HepG2 (cell line): ENCODE data around the gene MBNL3. TPM values are rescaled to one million over a fixed set of nuclear protein-coding genes. Genes with fewer than 3 reads are reported as not detected.
A peak's percentile ranks its signal among the peaks of the same experiment; 100 is the strongest.

ENCODE experiments used
- CAMTA2 ChIP-seq: sonication (generic); formaldehyde crosslinking; IDR thresholded peaks from 2 replicates; pipeline ENCODE4 v1.4.0; 2020; ENCODE audit warnings: mild to moderate bottlenecking, missing genetic modification reagents, borderline replicate concordance
- FOXA1 ChIP-seq, 2 experiments: fragments of 450-650 bp in 1 of 2; sonication (generic) in 1 of 2; formaldehyde crosslinking in 1 of 2; IDR thresholded peaks; 2 replicates each; pipeline versions ENCODE4 v1.4.0 to v1.6.1; 2016 to 2020; ENCODE audit warnings: missing genetic modification reagents in 1 of 2
- GATA4 ChIP-seq: sonication (generic); IDR thresholded peaks from 2 replicates; pipeline ENCODE4 v1.6.1; 2016; ENCODE audit warnings: antibody characterized with exemption, low read depth, borderline replicate concordance
- HNF4A ChIP-seq: sonication (generic); formaldehyde crosslinking; IDR thresholded peaks from 2 replicates; pipeline ENCODE4 v1.4.0; 2020; ENCODE audit warnings: missing genetic modification reagents
- HNRNPK ChIP-seq: fragments of 200-400 bp; formaldehyde crosslinking; IDR thresholded peaks from 2 replicates; pipeline ENCODE4 v1.6.1; 2018; ENCODE audit warnings: low read length, low read depth, moderate library complexity, mild to moderate bottlenecking; ENCODE audit not compliant: poor library complexity, severe bottlenecking
- IKZF4 ChIP-seq: sonication (generic); formaldehyde crosslinking; IDR thresholded peaks from 2 replicates; pipeline ENCODE4 v1.5.1; 2020; ENCODE audit warnings: borderline replicate concordance, mild to moderate bottlenecking, low read depth, missing genetic modification reagents; ENCODE audit errors: not compliant biosample characterization
- MEF2D ChIP-seq: sonication (generic); formaldehyde crosslinking; IDR thresholded peaks from 2 replicates; pipeline ENCODE4 v1.5.1; 2020; ENCODE audit warnings: mild to moderate bottlenecking, missing genetic modification reagents
- POGZ ChIP-seq: sonication (generic); formaldehyde crosslinking; IDR thresholded peaks from 2 replicates; pipeline ENCODE4 v1.4.0; 2020; ENCODE audit warnings: mild to moderate bottlenecking, missing genetic modification reagents
- TAF15 ChIP-seq: fragments of 200-400 bp; formaldehyde crosslinking; IDR thresholded peaks from one replicate; pipeline ENCODE4 v1.6.1; 2018; ENCODE audit warnings: mild to moderate bottlenecking, low read depth, low read length; ENCODE audit not compliant: poor library complexity, severe bottlenecking
- ZFP1 ChIP-seq: IDR thresholded peaks from 2 replicates; pipeline ENCODE4 v1.6.1; 2016
- ZMYM3 ChIP-seq: sonication (generic); formaldehyde crosslinking; IDR thresholded peaks from 2 replicates; pipeline ENCODE4 v1.5.1; 2020; ENCODE audit warnings: mild to moderate bottlenecking, missing genetic modification reagents
- ZNF274 ChIP-seq: sonication (generic); formaldehyde crosslinking; IDR thresholded peaks from 2 replicates; pipeline ENCODE4 v1.5.1; 2020; ENCODE audit warnings: mild to moderate bottlenecking, missing genetic modification reagents
- ZNF33B ChIP-seq: sonication (generic); formaldehyde crosslinking; IDR thresholded peaks from 2 replicates; pipeline ENCODE4 v1.5.1; 2020; ENCODE audit warnings: mild to moderate bottlenecking, missing genetic modification reagents
- ZNF432 ChIP-seq: sonication (generic); formaldehyde crosslinking; IDR thresholded peaks from 2 replicates; pipeline ENCODE4 v1.5.0; 2020; ENCODE audit warnings: missing genetic modification reagents, mild to moderate bottlenecking, borderline replicate concordance
- ZNF510 ChIP-seq: sonication (generic); formaldehyde crosslinking; IDR thresholded peaks from 2 replicates; pipeline ENCODE4 v1.4.0; 2020; ENCODE audit warnings: low read depth, mild to moderate bottlenecking, missing genetic modification reagents
- ZNF878 ChIP-seq: sonication (generic); formaldehyde crosslinking; IDR thresholded peaks from 2 replicates; pipeline ENCODE4 v1.8.1; 2023; ENCODE audit warnings: mild to moderate bottlenecking, missing genetic modification reagents, moderate library complexity
- ZSCAN20 ChIP-seq: sonication (generic); formaldehyde crosslinking; IDR thresholded peaks from 2 replicates; pipeline ENCODE4 v1.4.0; 2020; ENCODE audit warnings: missing genetic modification reagents, mild to moderate bottlenecking, borderline replicate concordance
- polyA plus RNA-seq, 8 experiments: library from polyadenylated mRNA; depleted of rRNA in 3 of 8; stranded (reverse) in 7 of 8; unstranded in 1 of 8; fragments of >200 nt; fragmentation: Illumina TruSeq in 4 of 8; extraction: Trizol in 4 of 8; gene quantifications; 2 replicates each; pipeline versions ENCODE4 v1.2.1 to v1.2.3, GENCODE V29; 2011 to 2016; ENCODE audit warnings: low read depth in 4 of 8, missing spikeins in 1 of 8, mixed read lengths in 1 of 8; ENCODE audit not compliant: insufficient read depth in 1 of 8
- total RNA-seq, 5 experiments: library from RNA; depleted of rRNA; stranded (reverse); fragments of >200 nt; fragmentation: Illumina TruSeq; extraction: Trizol; gene quantifications; 2 replicates each; pipeline ENCODE4 v1.2.3, GENCODE V29; 2016; ENCODE audit warnings: low read depth in 1 of 5
- TF ChIP-seq, protein P1 (sequence below): sonication (generic); formaldehyde crosslinking; IDR thresholded peaks from 2 replicates; pipeline ENCODE4 v1.5.0; 2020; ENCODE audit warnings: mild to moderate bottlenecking, missing genetic modification reagents, borderline replicate concordance
- TF ChIP-seq, protein P2 (sequence below): sonication (generic); formaldehyde crosslinking; IDR thresholded peaks from 2 replicates; pipeline ENCODE4 v1.4.0; 2020; ENCODE audit warnings: missing genetic modification reagents
- TF ChIP-seq, protein P3 (sequence below): IDR thresholded peaks from 2 replicates; pipeline ENCODE4 v1.4.0; 2020; ENCODE audit warnings: mild to moderate bottlenecking, missing genetic modification reagents
- TF ChIP-seq, protein P4 (sequence below): sonication (generic); formaldehyde crosslinking; IDR thresholded peaks from 2 replicates; pipeline ENCODE4 v1.5.1; 2020; ENCODE audit warnings: missing genetic modification reagents, mild to moderate bottlenecking, borderline replicate concordance

Gene MBNL3
- total and polyA plus RNA-seq, 2 of the 13 experiments (the other 11 are each of a cell fraction or from before 2014, with no cell fraction given) = 155 to 257 TPM

DNA sequence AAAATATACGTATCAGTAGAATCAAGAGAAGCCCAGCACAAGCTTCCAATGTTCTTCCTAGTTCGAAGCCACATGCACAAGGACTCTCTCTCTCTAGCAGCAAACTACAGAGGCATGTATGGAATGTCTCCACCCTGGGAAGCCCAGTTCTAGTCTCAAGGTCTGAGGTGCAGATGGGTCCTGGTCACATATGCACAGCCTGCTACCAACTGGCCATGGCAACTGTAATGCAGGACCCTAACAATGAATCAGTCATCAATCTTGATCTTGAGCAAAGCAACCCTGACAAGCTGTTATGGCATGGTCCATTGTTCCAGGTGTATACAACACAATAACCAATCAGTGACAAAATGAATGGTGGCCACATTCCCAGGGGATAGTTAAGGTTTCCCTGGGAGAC, 55.8 kb downstream of the MBNL3 start (continued):
- TF ChIP-seq IKZF4 (CRISPR knock-in tag) = no peak
- TF ChIP-seq, protein P1, sequence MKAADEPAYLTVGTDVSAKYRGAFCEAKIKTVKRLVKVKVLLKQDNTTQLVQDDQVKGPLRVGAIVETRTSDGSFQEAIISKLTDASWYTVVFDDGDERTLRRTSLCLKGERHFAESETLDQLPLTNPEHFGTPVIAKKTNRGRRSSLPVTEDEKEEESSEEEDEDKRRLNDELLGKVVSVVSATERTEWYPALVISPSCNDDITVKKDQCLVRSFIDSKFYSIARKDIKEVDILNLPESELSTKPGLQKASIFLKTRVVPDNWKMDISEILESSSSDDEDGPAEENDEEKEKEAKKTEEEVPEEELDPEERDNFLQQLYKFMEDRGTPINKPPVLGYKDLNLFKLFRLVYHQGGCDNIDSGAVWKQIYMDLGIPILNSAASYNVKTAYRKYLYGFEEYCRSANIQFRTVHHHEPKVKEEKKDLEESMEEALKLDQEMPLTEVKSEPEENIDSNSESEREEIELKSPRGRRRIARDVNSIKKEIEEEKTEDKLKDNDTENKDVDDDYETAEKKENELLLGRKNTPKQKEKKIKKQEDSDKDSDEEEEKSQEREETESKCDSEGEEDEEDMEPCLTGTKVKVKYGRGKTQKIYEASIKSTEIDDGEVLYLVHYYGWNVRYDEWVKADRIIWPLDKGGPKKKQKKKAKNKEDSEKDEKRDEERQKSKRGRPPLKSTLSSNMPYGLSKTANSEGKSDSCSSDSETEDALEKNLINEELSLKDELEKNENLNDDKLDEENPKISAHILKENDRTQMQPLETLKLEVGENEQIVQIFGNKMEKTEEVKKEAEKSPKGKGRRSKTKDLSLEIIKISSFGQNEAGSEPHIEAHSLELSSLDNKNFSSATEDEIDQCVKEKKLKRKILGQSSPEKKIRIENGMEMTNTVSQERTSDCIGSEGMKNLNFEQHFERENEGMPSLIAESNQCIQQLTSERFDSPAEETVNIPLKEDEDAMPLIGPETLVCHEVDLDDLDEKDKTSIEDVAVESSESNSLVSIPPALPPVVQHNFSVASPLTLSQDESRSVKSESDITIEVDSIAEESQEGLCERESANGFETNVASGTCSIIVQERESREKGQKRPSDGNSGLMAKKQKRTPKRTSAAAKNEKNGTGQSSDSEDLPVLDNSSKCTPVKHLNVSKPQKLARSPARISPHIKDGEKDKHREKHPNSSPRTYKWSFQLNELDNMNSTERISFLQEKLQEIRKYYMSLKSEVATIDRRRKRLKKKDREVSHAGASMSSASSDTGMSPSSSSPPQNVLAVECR (CRISPR knock-in tag) = no peak
- TF ChIP-seq TAF15 = no peak
- TF ChIP-seq ZSCAN20 (CRISPR knock-in tag) = no peak
- TF ChIP-seq ZNF33B = no peak
- TF ChIP-seq ZNF510 (CRISPR knock-in tag) = no peak
- TF ChIP-seq, protein P2, sequence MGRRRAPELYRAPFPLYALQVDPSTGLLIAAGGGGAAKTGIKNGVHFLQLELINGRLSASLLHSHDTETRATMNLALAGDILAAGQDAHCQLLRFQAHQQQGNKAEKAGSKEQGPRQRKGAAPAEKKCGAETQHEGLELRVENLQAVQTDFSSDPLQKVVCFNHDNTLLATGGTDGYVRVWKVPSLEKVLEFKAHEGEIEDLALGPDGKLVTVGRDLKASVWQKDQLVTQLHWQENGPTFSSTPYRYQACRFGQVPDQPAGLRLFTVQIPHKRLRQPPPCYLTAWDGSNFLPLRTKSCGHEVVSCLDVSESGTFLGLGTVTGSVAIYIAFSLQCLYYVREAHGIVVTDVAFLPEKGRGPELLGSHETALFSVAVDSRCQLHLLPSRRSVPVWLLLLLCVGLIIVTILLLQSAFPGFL (CRISPR knock-in tag) = no peak
- TF ChIP-seq ZNF274 (CRISPR knock-in tag) = no peak
- no peak for TF ChIP-seq ZNF432 (CRISPR knock-in tag)
- TF ChIP-seq, protein P3, sequence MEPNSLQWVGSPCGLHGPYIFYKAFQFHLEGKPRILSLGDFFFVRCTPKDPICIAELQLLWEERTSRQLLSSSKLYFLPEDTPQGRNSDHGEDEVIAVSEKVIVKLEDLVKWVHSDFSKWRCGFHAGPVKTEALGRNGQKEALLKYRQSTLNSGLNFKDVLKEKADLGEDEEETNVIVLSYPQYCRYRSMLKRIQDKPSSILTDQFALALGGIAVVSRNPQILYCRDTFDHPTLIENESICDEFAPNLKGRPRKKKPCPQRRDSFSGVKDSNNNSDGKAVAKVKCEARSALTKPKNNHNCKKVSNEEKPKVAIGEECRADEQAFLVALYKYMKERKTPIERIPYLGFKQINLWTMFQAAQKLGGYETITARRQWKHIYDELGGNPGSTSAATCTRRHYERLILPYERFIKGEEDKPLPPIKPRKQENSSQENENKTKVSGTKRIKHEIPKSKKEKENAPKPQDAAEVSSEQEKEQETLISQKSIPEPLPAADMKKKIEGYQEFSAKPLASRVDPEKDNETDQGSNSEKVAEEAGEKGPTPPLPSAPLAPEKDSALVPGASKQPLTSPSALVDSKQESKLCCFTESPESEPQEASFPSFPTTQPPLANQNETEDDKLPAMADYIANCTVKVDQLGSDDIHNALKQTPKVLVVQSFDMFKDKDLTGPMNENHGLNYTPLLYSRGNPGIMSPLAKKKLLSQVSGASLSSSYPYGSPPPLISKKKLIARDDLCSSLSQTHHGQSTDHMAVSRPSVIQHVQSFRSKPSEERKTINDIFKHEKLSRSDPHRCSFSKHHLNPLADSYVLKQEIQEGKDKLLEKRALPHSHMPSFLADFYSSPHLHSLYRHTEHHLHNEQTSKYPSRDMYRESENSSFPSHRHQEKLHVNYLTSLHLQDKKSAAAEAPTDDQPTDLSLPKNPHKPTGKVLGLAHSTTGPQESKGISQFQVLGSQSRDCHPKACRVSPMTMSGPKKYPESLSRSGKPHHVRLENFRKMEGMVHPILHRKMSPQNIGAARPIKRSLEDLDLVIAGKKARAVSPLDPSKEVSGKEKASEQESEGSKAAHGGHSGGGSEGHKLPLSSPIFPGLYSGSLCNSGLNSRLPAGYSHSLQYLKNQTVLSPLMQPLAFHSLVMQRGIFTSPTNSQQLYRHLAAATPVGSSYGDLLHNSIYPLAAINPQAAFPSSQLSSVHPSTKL (CRISPR knock-in tag) = 0 out of 2 replicates have a peak, but pooled peaks have one; percentile 14
- no peak for TF ChIP-seq HNRNPK
- no peak for TF ChIP-seq FOXA1 (IDR thresholded peaks at IDR 0.05)
- TF ChIP-seq FOXA1 (CRISPR knock-in tag; IDR thresholded peaks at IDR 0.05) = no peak
- no peak for TF ChIP-seq CAMTA2 (CRISPR knock-in tag)
- no peak for TF ChIP-seq MEF2D (CRISPR knock-in tag)
- TF ChIP-seq ZNF878 (CRISPR knock-in tag) = no peak
- TF ChIP-seq ZFP1 (CRISPR knock-in tag) = no peak
- no peak for TF ChIP-seq GATA4
- peak; percentile 28; the same call in 1 of the 2 replicates for TF ChIP-seq HNF4A (CRISPR knock-in tag)
- no peak for TF ChIP-seq ZMYM3
- TF ChIP-seq, protein P4, sequence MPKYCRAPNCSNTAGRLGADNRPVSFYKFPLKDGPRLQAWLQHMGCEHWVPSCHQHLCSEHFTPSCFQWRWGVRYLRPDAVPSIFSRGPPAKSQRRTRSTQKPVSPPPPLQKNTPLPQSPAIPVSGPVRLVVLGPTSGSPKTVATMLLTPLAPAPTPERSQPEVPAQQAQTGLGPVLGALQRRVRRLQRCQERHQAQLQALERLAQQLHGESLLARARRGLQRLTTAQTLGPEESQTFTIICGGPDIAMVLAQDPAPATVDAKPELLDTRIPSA (CRISPR knock-in tag) = no peak
- 0 out of 2 replicates have a peak, but pooled peaks have one; percentile 13 for TF ChIP-seq POGZ
